B cell (primary cell): Measurements from ENCODE around the gene DPH3.

Experiments
- CTCF ChIP-seq: fragments of 200-600 bp; IDR thresholded peaks from one replicate; pipeline ENCODE4 v1.8.0; 2022; ENCODE audit warnings: antibody characterized with exemption, mild to moderate bottlenecking
- EZH2 ChIP-seq: IDR thresholded peaks from 2 replicates; pipeline ENCODE4 v1.6.1; 2012; ENCODE audit warnings: borderline replicate concordance, low read depth, mild to moderate bottlenecking, moderate library complexity, low read length; ENCODE audit not compliant: insufficient read depth, poor library complexity, severe bottlenecking

- TF ChIP-seq CTCF = no peak
- no peak for TF ChIP-seq EZH2
Observed at GRCh38 chr3:16236030-16236639, 28.6 kb downstream of the DPH3 start.
